Vagina (tissue), 2 donors: ENCODE data around the gene FADS1.

Experiments
- POLR2A ChIP-seq, 2 donors: fragments of 450-650 bp; IDR thresholded peaks; one replicate each; pipeline ENCODE4 v1.6.1; 2017; ENCODE audit warnings: antibody characterized with exemption in 2 of 2, mild to moderate bottlenecking in 2 of 2, moderate library complexity in 2 of 2
- POLR2AphosphoS5 ChIP-seq, 2 donors: sonication (generic); formaldehyde crosslinking; IDR thresholded peaks; one replicate each; pipeline ENCODE4 v1.9.0; 2017; ENCODE audit warnings: antibody characterized with exemption in 2 of 2, mild to moderate bottlenecking in 2 of 2, low read depth in 1 of 2; ENCODE audit not compliant: insufficient read depth in 1 of 2
- TF ChIP-seq, protein P1 (sequence below), 3 experiments: fragments of 450-650 bp in 2 of 3; fragments of 200-600 bp in 1 of 3; sonication (generic) in 1 of 3; IDR thresholded peaks; one replicate each; pipeline ENCODE4 v1.5.1; 2017 to 2019; ENCODE audit warnings: antibody characterized with exemption in 3 of 3, mild to moderate bottlenecking in 2 of 3, moderate library complexity in 2 of 3

DNA sequence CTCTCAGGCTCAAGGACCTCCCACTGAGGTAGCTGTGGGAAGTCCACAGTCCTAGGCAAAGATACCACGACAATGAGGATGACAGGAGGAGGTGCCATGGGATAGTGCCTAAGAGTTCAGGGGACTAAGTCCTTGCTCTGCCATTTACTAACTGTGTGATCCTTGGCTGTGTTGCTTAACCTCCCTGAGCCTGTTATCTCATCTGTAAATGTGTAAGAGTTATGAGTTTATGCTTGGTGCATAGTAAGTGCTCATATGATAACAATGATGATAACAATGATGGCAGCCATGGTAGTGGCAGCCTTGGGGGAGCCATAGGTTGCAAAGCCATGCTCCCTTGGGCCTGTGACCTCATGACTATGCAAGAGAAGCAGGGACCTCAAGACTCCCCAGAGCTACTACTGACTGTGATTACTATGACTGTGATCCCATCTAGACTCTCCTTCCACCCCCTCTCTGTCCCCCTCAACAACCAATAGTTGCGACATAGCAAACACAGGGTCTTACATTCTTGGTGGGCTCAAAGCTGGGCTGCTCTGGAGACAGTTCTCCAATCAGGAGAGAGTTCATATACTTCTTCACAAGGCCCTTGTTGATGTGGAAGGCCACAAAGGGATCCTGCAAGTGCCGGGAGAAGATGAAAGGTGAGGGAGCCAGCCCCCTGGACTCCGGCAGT, 3.9 kb downstream of the FADS1 start:
- TF ChIP-seq, protein P1, sequence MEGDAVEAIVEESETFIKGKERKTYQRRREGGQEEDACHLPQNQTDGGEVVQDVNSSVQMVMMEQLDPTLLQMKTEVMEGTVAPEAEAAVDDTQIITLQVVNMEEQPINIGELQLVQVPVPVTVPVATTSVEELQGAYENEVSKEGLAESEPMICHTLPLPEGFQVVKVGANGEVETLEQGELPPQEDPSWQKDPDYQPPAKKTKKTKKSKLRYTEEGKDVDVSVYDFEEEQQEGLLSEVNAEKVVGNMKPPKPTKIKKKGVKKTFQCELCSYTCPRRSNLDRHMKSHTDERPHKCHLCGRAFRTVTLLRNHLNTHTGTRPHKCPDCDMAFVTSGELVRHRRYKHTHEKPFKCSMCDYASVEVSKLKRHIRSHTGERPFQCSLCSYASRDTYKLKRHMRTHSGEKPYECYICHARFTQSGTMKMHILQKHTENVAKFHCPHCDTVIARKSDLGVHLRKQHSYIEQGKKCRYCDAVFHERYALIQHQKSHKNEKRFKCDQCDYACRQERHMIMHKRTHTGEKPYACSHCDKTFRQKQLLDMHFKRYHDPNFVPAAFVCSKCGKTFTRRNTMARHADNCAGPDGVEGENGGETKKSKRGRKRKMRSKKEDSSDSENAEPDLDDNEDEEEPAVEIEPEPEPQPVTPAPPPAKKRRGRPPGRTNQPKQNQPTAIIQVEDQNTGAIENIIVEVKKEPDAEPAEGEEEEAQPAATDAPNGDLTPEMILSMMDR (IDR thresholded peaks at IDR 0.05): no peak
- TF ChIP-seq POLR2AphosphoS5 (IDR thresholded peaks at IDR 0.05; ENCODE audit: insufficient read depth in 1 of 2, low read depth in 1 of 2) (no peak), POLR2A (IDR thresholded peaks at IDR 0.05) (no peak)
